Hepatocyte (in vitro differentiated cells): ENCODE measurements around the gene AGRP. TPM values are rescaled to one million over a fixed set of nuclear protein-coding genes. Genes with fewer than 3 reads are reported as not detected.

Source experiments
- DNase-seq: peaks from one replicate; pipeline ENCODE4 v3.0.0-alpha.2; 2016; ENCODE audit warnings: low spot score
- H2AFZ ChIP-seq: fragments of 200-600 bp; sonication (generic); 2 replicates; pipeline ENCODE4 v1.6.0; 2016; ENCODE audit warnings: antibody characterized with exemption, mild to moderate bottlenecking
- H3K27ac ChIP-seq: fragments of 200-600 bp; sonication (generic); 2 replicates; pipeline ENCODE4 v1.5.1; 2016; ENCODE audit warnings: mild to moderate bottlenecking
- H3K27me3 ChIP-seq: fragments of 200-600 bp; sonication (generic); 2 replicates; pipeline ENCODE4 v1.6.1; 2016
- H3K36me3 ChIP-seq: fragments of 200-600 bp; sonication (generic); replicated peaks from 2 replicates; pipeline ENCODE4 v1.5.1; 2016; ENCODE audit warnings: low read depth; ENCODE audit not compliant: insufficient read depth
- H3K4me1 ChIP-seq: fragments of 200-600 bp; sonication (generic); 2 replicates; pipeline ENCODE4 v1.5.1; 2016; ENCODE audit warnings: mild to moderate bottlenecking, moderate library complexity; ENCODE audit not compliant: insufficient read depth
- H3K4me2 ChIP-seq: fragments of 200-600 bp; sonication (generic); 2 replicates; pipeline ENCODE4 v1.6.0; 2016
- H3K4me3 ChIP-seq: fragments of 200-600 bp; sonication (generic); 2 replicates; pipeline ENCODE4 v1.5.1; 2016; ENCODE audit warnings: mild to moderate bottlenecking
- H3K79me2 ChIP-seq: fragments of 200-600 bp; sonication (generic); 2 replicates; pipeline ENCODE4 v1.6.0; 2017; ENCODE audit warnings: mild to moderate bottlenecking
- H3K9me2 ChIP-seq: fragments of 200-600 bp; sonication (generic); replicated peaks from 2 replicates; pipeline ENCODE4 v1.6.0; 2017; ENCODE audit warnings: mild to moderate bottlenecking; ENCODE audit not compliant: insufficient read depth
- H3K9me3 ChIP-seq: fragments of 200-600 bp; sonication (generic); 2 replicates; pipeline ENCODE4 v1.5.1; 2016; ENCODE audit warnings: low read depth, mild to moderate bottlenecking
- H4K20me1 ChIP-seq: fragments of 200-600 bp; sonication (generic); 2 replicates; pipeline ENCODE4 v1.6.0; 2016; ENCODE audit warnings: mild to moderate bottlenecking; ENCODE audit not compliant: insufficient read depth, poor library complexity, severe bottlenecking
- CTCF ChIP-seq: fragments of 200-600 bp; sonication (generic); IDR thresholded peaks from 2 replicates; pipeline ENCODE4 v1.5.1; 2016; ENCODE audit warnings: antibody characterized with exemption, mild to moderate bottlenecking; ENCODE audit not compliant: poor library complexity
- EZH2 ChIP-seq: fragments of 200-600 bp; sonication (generic); IDR thresholded peaks from 2 replicates; pipeline ENCODE4 v1.6.1; 2016; ENCODE audit warnings: antibody characterized with exemption, mild to moderate bottlenecking, borderline replicate concordance
- EZH2phosphoT487 ChIP-seq: fragments of 200-600 bp; sonication (generic); IDR thresholded peaks from one replicate; pipeline ENCODE4 v1.6.1; 2018; ENCODE audit warnings: antibody characterized with exemption, mild to moderate bottlenecking, low read depth, moderate library complexity; ENCODE audit not compliant: unreplicated experiment, severe bottlenecking
- WGBS: methylation state at CpG from one replicate; pipeline ENCODE4 v1.1.6; 2016; ENCODE audit warnings: low lambda C conversion rate; ENCODE audit errors: missing lambda C conversion rate; 5-methylcytosine and 5-hydroxymethylcytosine counted together
- polyA plus RNA-seq: library from polyadenylated mRNA; unstranded; fragments of >200 nt; fragmentation: Nextera tagmentation; extraction: Ambion mirVana; gene quantifications from 2 replicates; pipeline ENCODE4 v1.2.1, GENCODE V29; 2016
- total RNA-seq: library from RNA; depleted of rRNA; stranded (reverse); fragments of >200 nt; gene quantifications from 2 replicates; pipeline ENCODE4 v1.2.3, GENCODE V29; 2014

The AGRP gene
- total and polyA plus RNA-seq, 2 experiments from 2014 or later = 0.93 to 1.9 TPM

- DNase-seq = no peak
- H3K9me3 ChIP-seq = no peaks in the 10 kb centered on the region
- TF ChIP-seq CTCF (no peak), EZH2phosphoT487 (no peak)
- H2AFZ ChIP-seq = no peak overlapping the region
- H3K27me3 ChIP-seq = no peaks in the 10 kb centered on the region
- peaks cover 97% of the 10 kb centered on the region for H4K20me1 ChIP-seq
- 96% methylated on average over 6 of the region's 6 CpGs for WGBS
- no peaks in the 10 kb centered on the region for H3K9me2 ChIP-seq
- H3K36me3 ChIP-seq = no peaks in the 10 kb centered on the region
- no peak overlapping the region for H3K27ac ChIP-seq
- H3K79me2 ChIP-seq = peaks cover 98% of the 10 kb centered on the region
- H3K4me2 ChIP-seq = no peak overlapping the region
- no peak overlapping the region for H3K4me3 ChIP-seq
- no peaks in the 10 kb centered on the region for H3K4me1 ChIP-seq
These were observed 11.5 kb downstream of the AGRP start for GRCh38 chr16:67471758-67472384.

- no peaks in the 10 kb centered on the region for H3K9me2 ChIP-seq
- no peaks in the 10 kb centered on the region for H3K27me3 ChIP-seq
- H2AFZ ChIP-seq = no peak overlapping the region
- H4K20me1 ChIP-seq = peaks cover 97% of the 10 kb centered on the region
- H3K4me2 ChIP-seq = no peak overlapping the region
- no peak for DNase-seq
- no peak overlapping the region for H3K4me3 ChIP-seq
- H3K9me3 ChIP-seq = no peaks in the 10 kb centered on the region
- peaks cover 96% of the 10 kb centered on the region for H3K79me2 ChIP-seq
- H3K4me1 ChIP-seq = peaks cover 3% of the 10 kb centered on the region
- no peaks in the 10 kb centered on the region for H3K36me3 ChIP-seq
- TF ChIP-seq CTCF = no peak
- no peak for TF ChIP-seq EZH2
- no peak for TF ChIP-seq EZH2phosphoT487
- no peak overlapping the region for H3K27ac ChIP-seq
- WGBS = 94% methylated on average over 7 of the region's 7 CpGs
These were observed 13.0 kb downstream of the AGRP start for GRCh38 chr16:67470359-67470758.

DNA sequence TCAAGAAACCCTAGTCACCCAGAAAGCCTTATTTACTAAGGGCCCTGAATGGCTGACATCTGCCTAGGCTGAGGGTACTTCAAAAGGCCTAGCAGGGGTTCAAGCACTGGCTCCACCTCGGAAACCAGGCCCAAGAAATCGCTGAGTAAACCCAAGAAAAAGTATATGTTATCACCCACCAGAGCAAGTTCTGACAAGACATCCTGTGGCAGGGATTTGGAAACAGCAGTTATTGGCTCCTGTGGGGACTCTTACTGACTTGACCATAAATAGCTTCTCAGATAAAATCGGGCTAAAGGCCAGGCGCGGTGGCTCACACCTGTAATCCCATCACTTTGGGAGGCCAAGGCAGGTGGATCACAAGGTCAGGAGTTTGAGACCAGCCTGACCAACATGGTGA, 14.6 kb downstream of the AGRP start:
- H3K79me2 ChIP-seq = peaks cover 96% of the 10 kb centered on the region
- 89% methylated on average over 5 of the region's 5 CpGs for WGBS
- H3K9me2 ChIP-seq = no peaks in the 10 kb centered on the region
- H3K4me2 ChIP-seq = no peak overlapping the region
- no peak overlapping the region for H3K27ac ChIP-seq
- no peaks in the 10 kb centered on the region for H3K27me3 ChIP-seq
- no peaks in the 10 kb centered on the region for H3K9me3 ChIP-seq
- TF ChIP-seq EZH2phosphoT487 = no peak
- no peak for TF ChIP-seq CTCF
- TF ChIP-seq EZH2 = no peak
- H2AFZ ChIP-seq = no peak overlapping the region
- no peak for DNase-seq
- H3K4me1 ChIP-seq = peaks cover 3% of the 10 kb centered on the region
- H3K36me3 ChIP-seq = no peaks in the 10 kb centered on the region
- no peak overlapping the region for H3K4me3 ChIP-seq
- peaks cover 98% of the 10 kb centered on the region for H4K20me1 ChIP-seq

DNA sequence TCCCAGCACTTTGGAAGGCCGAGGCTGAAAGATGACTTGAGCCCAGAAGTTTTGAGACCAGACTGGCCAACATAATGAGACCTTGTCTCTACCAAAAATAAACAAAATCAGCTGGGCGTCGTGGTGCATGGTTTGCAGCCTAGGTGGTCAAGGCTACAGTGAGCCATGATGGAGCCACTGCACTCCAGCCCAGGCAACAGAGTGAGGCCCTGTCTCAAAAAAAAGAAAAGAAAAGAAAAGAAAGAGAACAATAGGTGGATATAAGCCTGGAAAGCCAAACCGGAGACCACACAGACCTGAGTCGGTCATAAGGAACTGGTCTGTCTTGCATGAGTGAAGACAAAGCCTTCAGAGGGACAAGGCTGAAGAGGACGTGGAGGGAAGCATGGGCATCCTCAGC, 16.8 kb downstream of the AGRP start:
- H3K4me3 ChIP-seq = no peak overlapping the region
- no peak for DNase-seq
- H3K27ac ChIP-seq = no peak overlapping the region
- no peaks in the 10 kb centered on the region for H3K27me3 ChIP-seq
- no peaks in the 10 kb centered on the region for H3K9me3 ChIP-seq
- H3K79me2 ChIP-seq = peaks cover 96% of the 10 kb centered on the region
- 84% methylated on average over 6 of the region's 6 CpGs for WGBS
- H4K20me1 ChIP-seq = peaks cover 98% of the 10 kb centered on the region
- H2AFZ ChIP-seq = no peak overlapping the region
- no peaks in the 10 kb centered on the region for H3K9me2 ChIP-seq
- no peaks in the 10 kb centered on the region for H3K36me3 ChIP-seq
- peaks cover 16% of the 10 kb centered on the region for H3K4me1 ChIP-seq
- no peak overlapping the region for H3K4me2 ChIP-seq
- TF ChIP-seq CTCF (no peak), EZH2phosphoT487 (no peak), EZH2 (no peak)
